Activated naive CD4-positive, alpha-beta T cell treated with Interleukin-2 at 50 U/mL for 16 hours (primary cell): ENCODE measurements around the gene SLC48A1.

Experiments used
- DNase-seq: peaks from one replicate; pipeline ENCODE4 v3.0.0-alpha.2; 2020

SLC48A1 gene

GRCh38 chr12:47758834-47759690 is 14.0 kb upstream of the SLC48A1 start, which contains the start of gene RAPGEF3:
RAPGEF3 (minus strand) TSS chr12:47758880; CDS start chr12:47758556, 324 bp downstream.
- peak; percentile 71 for DNase-seq

GRCh38 chr12:47762850-47763465 is 10.1 kb upstream of the SLC48A1 start:
- DNase-seq = no peak

GRCh38 chr12:47763481-47764346 is 9.3 kb upstream of the SLC48A1 start:
- DNase-seq = no peak

- DNase-seq = no peak
These were observed 6.4 kb upstream of the SLC48A1 start for GRCh38 chr12:47766502-47767215.

GRCh38 chr12:47767216-47767724 is 5.8 kb upstream of the SLC48A1 start:
- DNase-seq = peak; percentile 75

GRCh38 chr12:47768323-47768811 is 4.7 kb upstream of the SLC48A1 start:
- DNase-seq = no peak

GRCh38 chr12:47769234-47770085 is 3.6 kb upstream of the SLC48A1 start:
- no peak for DNase-seq

- no peak for DNase-seq
These were observed 2.8 kb upstream of the SLC48A1 start for GRCh38 chr12:47770086-47770726.

GRCh38 chr12:47771304-47771703 is 1.7 kb upstream of the SLC48A1 start:
- DNase-seq = no peak

- no peak for DNase-seq
These were observed 861 bp upstream of the SLC48A1 start for GRCh38 chr12:47772094-47772660.

GRCh38 chr12:47772738-47773061 is 338 bp upstream of the SLC48A1 start:
- no peak for DNase-seq

GRCh38 chr12:47773858-47774580 is 981 bp downstream of the SLC48A1 start:
- DNase-seq = no peak

- no peak for DNase-seq
These were observed 1.6 kb downstream of the SLC48A1 start for GRCh38 chr12:47774663-47775062.

GRCh38 chr12:47775100-47775911 is 2.3 kb downstream of the SLC48A1 start:
- no peak for DNase-seq

GRCh38 chr12:47776471-47777143 is 3.6 kb downstream of the SLC48A1 start:
- DNase-seq = no peak

GRCh38 chr12:47777151-47777550 is 4.1 kb downstream of the SLC48A1 start:
- no peak for DNase-seq

- no peak for DNase-seq
These were observed 4.9 kb downstream of the SLC48A1 start for GRCh38 chr12:47777741-47778558.
